ENCODE data around the gene CACNA1E.

The CACNA1E gene

GRCh38 chr1:181718034-181718433 lies 234.7 kb downstream of the CACNA1E start:
- no peak for DNase-seq

DNA sequence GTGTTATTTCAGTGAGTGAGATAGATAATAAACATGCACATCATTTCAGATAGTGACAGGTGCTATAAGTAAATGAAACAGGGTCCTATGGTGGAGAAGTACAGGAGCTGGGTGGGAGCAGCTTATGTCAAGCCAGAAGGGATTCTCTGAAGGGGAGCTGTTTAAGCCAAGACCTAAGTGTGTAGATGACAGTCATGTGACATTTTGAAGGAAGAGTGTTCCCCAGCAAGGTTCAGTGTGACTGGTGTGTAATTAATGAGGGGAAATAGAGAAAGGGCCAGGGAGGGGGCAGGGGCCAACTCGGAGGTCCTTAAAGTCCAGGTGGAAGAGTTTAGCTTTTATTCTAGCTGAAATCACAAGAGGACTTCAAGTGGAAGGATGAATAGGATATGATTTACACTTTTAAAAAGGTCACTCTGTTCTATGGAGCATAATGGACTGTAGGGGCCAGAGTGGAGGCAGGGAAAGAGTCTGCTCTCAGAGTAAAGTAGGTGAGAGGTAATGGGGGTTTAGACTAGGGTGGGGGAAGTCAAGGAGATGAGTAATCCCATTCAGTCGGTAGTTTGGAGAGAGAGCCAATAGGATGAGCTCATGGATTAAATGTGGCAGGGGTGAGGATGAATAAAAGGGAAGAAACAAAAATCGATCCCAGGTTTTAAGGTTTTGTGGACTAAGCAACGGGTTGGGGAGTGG lies 243.1 kb downstream of the CACNA1E start:
- DNase-seq, result no peak

DNA sequence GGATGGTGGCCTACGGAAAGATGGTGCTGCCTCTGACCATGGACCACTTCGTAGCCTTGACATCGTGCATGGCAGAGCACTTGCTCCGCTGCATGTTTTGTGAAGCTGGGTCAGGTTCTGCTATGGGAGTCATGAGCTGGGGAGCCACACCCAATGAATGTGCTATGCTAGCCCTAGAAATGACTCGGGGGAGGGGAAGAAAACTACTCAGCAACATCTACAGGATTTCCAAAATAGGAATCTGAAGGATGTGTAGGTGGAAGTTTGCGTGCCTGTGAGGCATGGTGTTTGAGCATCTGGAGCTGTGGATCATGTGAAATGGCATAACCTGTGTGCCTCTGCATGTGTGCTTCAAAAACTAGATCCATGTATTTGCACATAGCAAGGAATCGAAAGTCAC lies 247.3 kb downstream of the CACNA1E start:
- DNase-seq, result no peak

- no peak for DNase-seq
Measured at GRCh38 chr1:181732218-181732990, 249.1 kb downstream of the CACNA1E start.

DNA sequence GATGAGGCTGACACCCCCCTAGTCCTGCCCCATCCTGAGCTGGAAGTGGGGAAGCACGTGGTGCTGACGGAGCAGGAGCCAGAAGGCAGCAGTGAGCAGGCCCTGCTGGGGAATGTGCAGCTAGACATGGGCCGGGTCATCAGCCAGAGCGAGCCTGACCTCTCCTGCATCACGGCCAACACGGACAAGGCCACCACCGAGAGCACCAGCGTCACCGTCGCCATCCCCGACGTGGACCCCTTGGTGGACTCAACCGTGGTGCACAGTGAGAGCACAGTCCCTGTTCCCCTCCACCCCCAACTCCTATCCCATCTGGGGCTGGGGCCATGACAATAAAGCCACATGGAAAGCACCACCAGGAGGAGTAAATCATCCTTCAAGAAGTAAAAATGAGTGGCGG lies 250.2 kb downstream of the CACNA1E start:
- DNase-seq, result no peak

- DNase-seq, result no peak
Measured at GRCh38 chr1:181737056-181737455, 253.7 kb downstream of the CACNA1E start.

DNA sequence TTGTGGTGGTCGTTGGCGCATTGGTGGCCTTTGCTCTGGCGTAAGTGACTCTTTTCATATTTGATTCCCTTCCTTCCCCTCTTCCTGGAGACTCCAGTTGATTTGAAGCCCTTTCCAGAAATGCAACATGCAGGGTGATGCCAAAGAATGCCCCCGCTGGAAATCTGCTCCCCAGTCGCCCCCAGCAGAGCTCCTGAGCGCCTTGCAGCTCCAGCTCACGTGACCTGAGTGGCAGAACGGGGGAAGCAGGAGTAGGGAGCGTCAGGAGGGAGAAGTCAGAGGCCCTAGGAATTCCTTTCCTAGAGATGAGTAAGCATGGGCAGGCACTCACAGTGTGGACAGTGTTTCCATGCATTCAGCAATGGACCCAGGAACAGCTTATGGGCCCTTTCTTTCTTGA lies 255.9 kb downstream of the CACNA1E start:
- DNase-seq, result no peak

- DNase-seq, result no peak
Measured at GRCh38 chr1:181742426-181742825, 259.1 kb downstream of the CACNA1E start.

GRCh38 chr1:181743878-181744312 lies 260.6 kb downstream of the CACNA1E start:
- no peak for DNase-seq

- no peak for DNase-seq
Measured at GRCh38 chr1:181746224-181746623, 262.9 kb downstream of the CACNA1E start.

DNA sequence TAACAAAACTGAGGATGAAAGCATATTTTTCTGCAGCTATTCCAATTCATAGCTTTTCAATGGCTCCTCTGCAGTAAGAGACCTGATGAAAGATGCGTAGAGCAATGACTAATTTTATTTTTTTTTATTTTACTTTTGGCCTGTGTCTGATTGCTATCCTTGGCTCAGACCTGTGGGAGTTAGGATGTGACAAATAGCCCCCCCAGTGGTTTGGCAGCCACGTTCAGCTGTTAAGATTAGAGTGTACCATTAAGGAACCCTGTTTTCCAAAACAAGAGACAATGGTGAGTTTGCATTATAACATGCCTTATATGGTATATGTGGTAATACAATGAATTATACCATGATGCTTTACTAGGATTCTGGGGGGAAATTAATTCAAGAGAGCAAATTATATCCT lies 264.7 kb downstream of the CACNA1E start:
- DNase-seq, result no peak

DNA sequence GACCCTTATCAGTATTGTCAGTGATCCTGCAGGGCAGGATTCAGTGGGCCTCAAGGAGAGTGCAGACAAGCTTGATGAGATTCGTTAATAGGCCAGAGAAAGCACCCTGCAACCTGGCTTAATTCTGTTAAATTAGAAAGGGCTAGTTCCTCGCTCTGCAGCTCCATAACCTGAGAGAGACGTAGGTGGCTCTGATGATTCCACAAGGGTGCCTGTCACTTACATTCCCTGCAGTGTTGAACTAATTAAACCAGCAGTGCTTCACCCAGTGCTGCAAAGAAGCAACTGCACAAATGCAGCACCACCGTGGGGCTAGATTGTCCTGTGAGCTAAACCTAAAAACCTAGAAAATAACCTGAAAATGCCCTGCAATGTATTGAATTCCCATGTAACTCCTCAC lies 270.8 kb downstream of the CACNA1E start:
- no peak for DNase-seq

GRCh38 chr1:181759481-181759880 lies 276.2 kb downstream of the CACNA1E start:
- DNase-seq, result no peak

DNA sequence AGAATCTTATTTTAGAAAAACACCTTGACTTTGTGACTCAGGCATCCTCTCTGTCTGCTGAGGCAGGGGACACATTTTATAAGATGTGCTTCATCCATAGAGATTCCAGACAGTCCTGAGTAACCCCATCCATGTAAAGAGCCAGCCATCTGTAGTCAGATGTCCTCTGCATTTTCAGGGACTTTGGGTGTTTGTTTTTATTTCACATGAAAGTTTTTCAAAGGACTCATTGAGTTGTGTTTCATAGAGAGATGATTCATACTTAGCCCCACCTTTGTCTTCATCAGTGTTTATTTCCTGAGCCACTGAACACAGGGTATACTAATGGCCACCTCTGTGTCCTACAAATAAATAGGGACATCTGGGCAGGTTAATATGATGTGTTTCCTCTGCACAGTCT lies 280.4 kb downstream of the CACNA1E start:
- no peak for DNase-seq

DNA sequence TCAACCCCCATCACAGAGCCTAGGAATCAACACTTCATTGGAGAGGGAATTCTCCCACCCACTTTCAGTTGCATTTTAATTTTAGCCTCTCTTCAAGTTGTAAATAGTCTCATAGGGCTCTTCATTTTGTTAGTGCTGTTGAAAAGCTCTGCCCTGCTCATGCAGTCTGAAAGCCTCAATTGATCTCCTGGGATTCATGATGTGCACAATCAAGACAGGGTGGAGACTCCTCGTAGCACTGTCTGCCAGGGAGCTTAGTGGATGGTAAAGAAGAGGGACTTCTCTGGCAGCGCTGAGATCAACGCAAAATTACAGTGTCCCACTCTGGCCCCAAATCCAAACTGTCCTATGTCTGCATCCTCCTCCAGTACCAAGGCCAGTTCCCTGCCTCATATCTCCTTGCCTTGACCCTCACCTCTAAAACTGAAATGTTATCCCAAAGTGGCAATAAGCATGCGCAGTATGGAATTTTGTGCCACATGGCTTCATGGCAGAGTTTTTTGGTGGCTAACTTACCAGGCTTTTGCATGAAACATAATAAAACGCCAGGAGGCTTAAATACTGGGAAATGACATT lies 282.2 kb downstream of the CACNA1E start:
- DNase-seq, result no peak

DNA sequence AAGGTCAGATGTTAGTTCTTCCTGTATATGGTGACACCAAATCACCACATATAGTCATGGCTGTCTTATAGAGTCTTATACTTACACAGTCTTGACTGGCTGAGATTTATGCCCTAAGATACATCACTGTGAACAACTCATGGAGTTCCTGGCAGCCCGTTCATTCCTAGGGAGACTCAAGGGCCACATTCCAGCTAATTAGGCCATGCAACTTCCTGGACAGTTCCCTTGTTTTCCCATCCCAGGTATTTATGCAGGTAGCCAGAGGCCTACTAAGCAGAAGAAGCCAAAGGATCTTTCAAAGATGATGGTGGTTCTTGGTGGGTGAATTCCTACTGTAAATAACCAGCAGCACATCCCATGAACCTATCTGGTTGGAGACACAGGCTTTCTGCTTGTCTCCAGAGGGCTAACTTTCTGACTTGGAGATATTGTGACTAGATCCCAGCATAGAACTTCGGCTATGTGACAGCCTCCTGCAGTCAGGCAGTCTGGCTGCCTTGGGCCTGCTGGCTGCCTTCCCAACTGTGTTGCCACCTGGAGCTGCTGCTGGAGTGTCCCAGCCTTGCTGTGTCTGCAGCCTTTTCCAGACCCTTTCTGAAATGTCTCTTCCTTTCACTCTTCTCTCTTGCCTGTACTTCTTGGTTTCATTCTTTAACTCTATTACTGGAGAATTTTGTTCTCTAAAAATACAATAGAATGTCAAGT lies 283.8 kb downstream of the CACNA1E start:
- DNase-seq, result no peak

DNA sequence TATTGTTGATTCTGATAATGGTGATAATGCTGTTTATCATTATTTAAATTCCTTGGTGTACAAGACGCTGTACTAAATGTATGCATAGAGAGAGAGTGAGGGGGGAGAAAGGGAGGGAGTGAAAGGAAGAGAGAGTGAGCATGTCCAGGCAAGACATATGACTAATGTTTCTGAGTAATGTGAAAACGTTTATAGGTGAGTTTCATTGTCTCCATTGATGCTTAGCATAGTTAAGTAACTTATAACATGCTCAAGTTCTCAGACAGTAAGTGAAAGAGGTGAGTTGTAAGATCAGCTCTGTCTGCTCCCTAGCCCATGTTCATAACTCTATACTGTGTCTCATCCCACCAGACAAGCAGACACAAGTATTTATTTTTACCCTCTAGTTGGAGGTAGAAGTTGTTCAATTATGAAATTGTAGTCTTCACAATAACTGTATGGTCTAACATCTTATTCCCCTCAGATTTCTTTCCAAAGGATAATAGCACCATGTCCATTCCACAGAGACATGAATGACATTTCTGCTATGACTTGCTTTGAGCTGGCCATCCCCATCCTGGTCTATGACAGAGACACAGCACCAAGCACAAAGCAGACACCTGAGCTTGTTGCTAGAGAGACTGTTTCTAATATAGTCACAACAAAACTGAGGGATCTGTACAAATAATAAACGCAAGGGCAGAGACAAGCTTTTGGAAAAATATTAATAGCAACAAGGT lies 285.1 kb downstream of the CACNA1E start:
- no peak for DNase-seq

GRCh38 chr1:181768930-181769280 lies 285.6 kb downstream of the CACNA1E start:
- DNase-seq, result no peak

DNA sequence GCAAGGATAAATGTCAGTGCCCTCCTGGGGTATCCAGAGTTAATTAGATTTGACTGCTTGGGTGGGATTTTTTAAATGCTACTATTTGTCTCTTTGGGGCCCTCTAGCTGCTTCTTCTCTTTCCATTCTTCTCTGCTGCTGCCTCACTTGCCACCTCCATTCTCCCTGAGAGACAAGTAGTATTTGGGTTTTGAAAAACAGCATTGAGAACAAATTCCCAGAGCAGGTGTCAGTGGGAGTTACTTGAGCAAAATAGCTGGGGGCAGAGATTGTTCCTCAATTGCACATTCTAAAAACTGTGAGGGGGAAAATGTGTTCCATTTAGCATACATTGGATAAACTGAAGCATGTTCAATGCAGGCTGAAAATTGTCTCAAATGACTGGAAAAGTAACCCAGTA lies 286.5 kb downstream of the CACNA1E start:
- DNase-seq, result no peak

GRCh38 chr1:181772714-181773113 lies 289.4 kb downstream of the CACNA1E start:
- DNase-seq, result no peak

GRCh38 chr1:181776044-181776443 lies 292.7 kb downstream of the CACNA1E start:
- DNase-seq, result no peak

DNA sequence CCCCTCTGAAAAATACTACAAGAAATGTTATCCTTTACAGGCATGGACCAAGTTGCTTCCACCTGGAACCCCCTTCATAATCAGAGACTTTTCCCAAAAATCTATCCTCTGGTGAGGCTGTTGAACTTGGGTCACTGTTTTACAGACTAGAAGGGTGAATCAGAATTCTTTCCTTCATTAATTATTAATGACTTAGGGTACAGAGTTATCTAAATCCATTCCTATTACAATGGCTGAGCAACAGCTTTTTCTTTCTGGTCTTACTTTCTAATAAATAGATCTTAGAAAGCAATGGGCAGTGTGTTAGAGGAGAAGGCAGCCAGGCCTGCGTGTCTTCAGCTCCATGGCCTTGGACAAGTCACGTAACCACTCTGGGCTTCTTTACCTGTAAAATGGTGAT lies 294.0 kb downstream of the CACNA1E start:
- DNase-seq, result no peak

- DNase-seq, result no peak
Measured at GRCh38 chr1:181777812-181778211, 294.5 kb downstream of the CACNA1E start.
